H1 (cell line): ENCODE measurements around the gene NTRK2. TPM values are rescaled to one million over a fixed set of nuclear protein-coding genes. Genes with fewer than 3 reads are reported as not detected.

Source experiments
- CTCF ChIA-PET: fragments of 300-600 bp; sonication (Branson Sonifier 250); formaldehyde crosslinking; loops from one replicate; lab custom pipeline; 2021; ENCODE audit not compliant: partially characterized antibody; lab: Charles Lee
- POLR2A ChIA-PET: fragments of 300-600 bp; sonication (Branson Sonifier 250); formaldehyde crosslinking; loops from one replicate; lab custom pipeline; 2021; ENCODE audit warnings: inconsistent platforms; ENCODE audit not compliant: partially characterized antibody; lab: Charles Lee
- DNase-seq, 2 experiments: peaks; one replicate each; pipeline versions ENCODE4 v3.0.0 to v3.0.0-alpha.2; 2010 to 2022; ENCODE audit warnings: low spot score in 2 of 2, low read depth in 1 of 2, mixed read lengths in 1 of 2
- FAIRE-seq: peaks from 2 replicates; lab custom pipeline; 2011; peaks lifted over from hg19 to GRCh38; lab: Jason Lieb, UNC
- H2AFZ ChIP-seq: 2 replicates; pipeline ENCODE4 v1.8.1; 2012; ENCODE audit warnings: low read length, inconsistent platforms
- H2AK5ac ChIP-seq: 2 replicates; pipeline ENCODE4 v1.6.1; 2013; ENCODE audit warnings: low read depth, low read length
- H2BK120ac ChIP-seq: replicated peaks from 2 replicates; pipeline ENCODE3; 2013; ENCODE audit warnings: low read depth, low read length, inconsistent platforms
- H2BK12ac ChIP-seq: 2 replicates; pipeline ENCODE4 v1.6.1; 2013; ENCODE audit warnings: low read depth, low read length
- H2BK15ac ChIP-seq: 2 replicates; pipeline ENCODE4 v1.6.1; 2013; ENCODE audit warnings: low read length
- H2BK20ac ChIP-seq: 2 replicates; pipeline ENCODE4 v1.6.1; 2013; ENCODE audit warnings: low read length
- H2BK5ac ChIP-seq: 2 replicates; pipeline ENCODE4 v1.6.1; 2013; ENCODE audit warnings: low read depth, low read length
- H3K14ac ChIP-seq: 2 replicates; pipeline ENCODE4 v1.6.1; 2013; ENCODE audit warnings: inconsistent platforms; ENCODE audit not compliant: insufficient read length
- H3K18ac ChIP-seq: 2 replicates; pipeline ENCODE4 v1.6.1; 2013; ENCODE audit warnings: low read length; ENCODE audit errors: extremely low read depth
- H3K23ac ChIP-seq: 2 replicates; pipeline ENCODE4 v1.6.1; 2013; ENCODE audit warnings: inconsistent platforms; ENCODE audit not compliant: insufficient read length
- H3K23me2 ChIP-seq: 2 replicates; pipeline ENCODE4 v1.6.1; 2013; ENCODE audit warnings: low read depth, low read length
- H3K27ac ChIP-seq: 2 replicates; pipeline ENCODE4 v1.6.1; 2011; ENCODE audit warnings: low read depth, low read length, inconsistent platforms
- H3K27me3 ChIP-seq, 4 experiments: replicated peaks in 1 of 4; 1 replicate in 1 of 4; 2 replicates in 3 of 4; pipeline versions ENCODE4 v1.6.1 to v1.8.1; 2011 to 2013; ENCODE audit warnings: low read length in 3 of 4, mild to moderate bottlenecking in 3 of 4, inconsistent platforms in 2 of 4, mixed read lengths in 2 of 4, moderate library complexity in 1 of 4; ENCODE audit not compliant: control insufficient read depth in 3 of 4, insufficient read depth in 3 of 4; ENCODE audit errors: extremely low read depth in 1 of 4
- H3K36me3 ChIP-seq, 4 experiments: 2 replicates each; pipeline versions ENCODE4 v1.6.1 to v1.8.1; 2011 to 2013; ENCODE audit warnings: mild to moderate bottlenecking in 4 of 4, low read length in 3 of 4, moderate library complexity in 2 of 4, control low read depth in 1 of 4, inconsistent platforms in 1 of 4; ENCODE audit not compliant: insufficient read depth in 4 of 4, control insufficient read depth in 2 of 4
- H3K4ac ChIP-seq: replicated peaks from 2 replicates; pipeline ENCODE3; 2013; ENCODE audit warnings: low read length, low read depth, mixed read lengths, inconsistent platforms; ENCODE audit not compliant: insufficient read length
- H3K4me1 ChIP-seq, 4 experiments: replicated peaks in 1 of 4; 1 replicate in 1 of 4; 2 replicates in 3 of 4; pipeline versions ENCODE4 v1.6.1 to v1.8.1; 2011 to 2013; ENCODE audit warnings: low read length in 3 of 4, inconsistent platforms in 2 of 4, mixed read lengths in 1 of 4; ENCODE audit not compliant: insufficient read depth in 4 of 4, control insufficient read depth in 3 of 4
- H3K4me2 ChIP-seq, 2 experiments: 2 replicates each; pipeline versions ENCODE4 v1.6.1 to v1.8.1; 2011 to 2013; ENCODE audit warnings: low read depth in 2 of 2, low read length in 2 of 2, control low read depth in 1 of 2, inconsistent platforms in 1 of 2, mild to moderate bottlenecking in 1 of 2; ENCODE audit not compliant: insufficient read depth in 1 of 2
- H3K4me3 ChIP-seq, 4 experiments: fragments of 200-600, 300-600 bp in 1 of 4; sonication (generic), shearing (Covaris generic), sonication (Bioruptor Twin) in 1 of 4; 2 replicates each; pipeline versions ENCODE4 v1.5.1 to v1.8.1; 2011 to 2016; ENCODE audit warnings: low read length in 4 of 4, low read depth in 3 of 4, control low read depth in 2 of 4, inconsistent platforms in 2 of 4, mild to moderate bottlenecking in 2 of 4, mixed read lengths in 1 of 4, moderate library complexity in 1 of 4; ENCODE audit not compliant: insufficient read depth in 2 of 4; ENCODE audit errors: extremely low read depth in 1 of 4
- H3K56ac ChIP-seq: replicated peaks from 2 replicates; pipeline ENCODE3; 2013; ENCODE audit warnings: low read depth, mild to moderate bottlenecking, mixed read lengths, low read length, inconsistent platforms; ENCODE audit not compliant: insufficient read length
- H3K79me1 ChIP-seq: 2 replicates; pipeline ENCODE4 v1.6.1; 2013; ENCODE audit warnings: low read depth, low read length, control low read depth
- H3K79me2 ChIP-seq, 2 experiments: 2 replicates each; pipeline versions ENCODE4 v1.6.1 to v1.8.1; 2012 to 2013; ENCODE audit warnings: low read length in 2 of 2, mild to moderate bottlenecking in 2 of 2, inconsistent platforms in 1 of 2; ENCODE audit not compliant: insufficient read depth in 2 of 2, control insufficient read depth in 1 of 2
- H3K9ac ChIP-seq, 4 experiments: replicated peaks in 1 of 4; 1 replicate in 1 of 4; 2 replicates in 3 of 4; pipeline versions ENCODE4 v1.6.1 to v1.8.1; 2011 to 2013; ENCODE audit warnings: low read depth in 3 of 4, low read length in 3 of 4, control low read depth in 2 of 4, mild to moderate bottlenecking in 2 of 4, moderate library complexity in 2 of 4, inconsistent platforms in 1 of 4; ENCODE audit errors: extremely low read depth in 1 of 4
- H3K9me3 ChIP-seq, 2 experiments: 2 replicates each; pipeline versions ENCODE4 v1.6.1 to v1.8.1; 2012 to 2013; ENCODE audit warnings: mild to moderate bottlenecking in 2 of 2, moderate library complexity in 2 of 2, control low read depth in 1 of 2, inconsistent platforms in 1 of 2, low read depth in 1 of 2, low read length in 1 of 2, mixed read lengths in 1 of 2; ENCODE audit not compliant: insufficient read depth in 2 of 2
- H4K20me1 ChIP-seq, 2 experiments: replicated peaks in 1 of 2; 2 replicates each; pipeline versions ENCODE3 to v1.8.1; 2011 to 2013; ENCODE audit warnings: inconsistent platforms in 2 of 2, low read length in 2 of 2, mild to moderate bottlenecking in 1 of 2; ENCODE audit not compliant: insufficient read depth in 2 of 2, control insufficient read depth in 1 of 2
- H4K5ac ChIP-seq: 2 replicates; pipeline ENCODE4 v1.6.1; 2013; ENCODE audit warnings: low read length, low read depth, mixed read lengths, inconsistent platforms; ENCODE audit not compliant: insufficient read length
- H4K8ac ChIP-seq: 2 replicates; pipeline ENCODE4 v1.8.0; 2013; ENCODE audit warnings: mild to moderate bottlenecking, moderate library complexity, low read length, inconsistent platforms; ENCODE audit not compliant: insufficient read depth; ENCODE audit errors: extremely low read depth
- H4K91ac ChIP-seq: replicated peaks from 2 replicates; pipeline ENCODE3; 2013; ENCODE audit warnings: low read length, mixed read lengths, inconsistent platforms; ENCODE audit not compliant: insufficient read length
- WGBS, 2 experiments: shearing (Covaris generic) in 1 of 2; methylation state at CpG; one replicate each; pipeline versions ENCODE4 v1.1.6 to v1.1.7; 2013 to 2015; ENCODE audit warnings: low lambda C conversion rate in 2 of 2, mixed read lengths in 2 of 2, inconsistent platforms in 1 of 2, low coverage in 1 of 2, missing lambda C conversion rate in 1 of 2; ENCODE audit not compliant: insufficient replicate concordance in 2 of 2, insufficient coverage in 1 of 2, insufficient read length in 1 of 2; ENCODE audit errors: extremely low coverage in 1 of 2, missing lambda C conversion rate in 1 of 2; 5-methylcytosine and 5-hydroxymethylcytosine counted together
- polyA plus RNA-seq, 7 experiments: library from polyadenylated mRNA; depleted of rRNA in 3 of 7; stranded (reverse) in 5 of 7; unstranded in 2 of 7; fragments of >200 nt in 5 of 7; fragments of 200-250 nt in 2 of 7; gene quantifications; 1 replicate in 5 of 7; 2 replicates in 1 of 7; 4 replicates in 1 of 7; pipeline versions ENCODE4 v1.2.1 to v1.2.3, GENCODE V29; 2011 to 2013; ENCODE audit warnings: missing spikeins in 2 of 7, mixed read lengths in 2 of 7
- total RNA-seq: library from RNA; stranded (reverse); fragmentation: NEBNext Ultra II Directional; extraction: Animal tissue kit (Norgen Biotek cat#: 25700); gene quantifications from 2 replicates; pipeline ENCODE4 v1.2.1, GENCODE V29; 2021
- TF ChIP-seq, protein P1 (sequence below): IDR thresholded peaks from 2 replicates; pipeline ENCODE4 v1.6.1; 2011; ENCODE audit warnings: low read depth, mild to moderate bottlenecking, low read length; ENCODE audit not compliant: insufficient read depth
- TF ChIP-seq, protein P2 (sequence below): IDR thresholded peaks from 2 replicates; pipeline ENCODE4 v1.6.1; 2012; ENCODE audit warnings: inconsistent platforms

NTRK2 gene
- total and polyA plus RNA-seq, 2 of the 8 experiments (the other 6 are each of a cell fraction or from before 2014, with no cell fraction given): 0.03 to 0.04 TPM

DNA sequence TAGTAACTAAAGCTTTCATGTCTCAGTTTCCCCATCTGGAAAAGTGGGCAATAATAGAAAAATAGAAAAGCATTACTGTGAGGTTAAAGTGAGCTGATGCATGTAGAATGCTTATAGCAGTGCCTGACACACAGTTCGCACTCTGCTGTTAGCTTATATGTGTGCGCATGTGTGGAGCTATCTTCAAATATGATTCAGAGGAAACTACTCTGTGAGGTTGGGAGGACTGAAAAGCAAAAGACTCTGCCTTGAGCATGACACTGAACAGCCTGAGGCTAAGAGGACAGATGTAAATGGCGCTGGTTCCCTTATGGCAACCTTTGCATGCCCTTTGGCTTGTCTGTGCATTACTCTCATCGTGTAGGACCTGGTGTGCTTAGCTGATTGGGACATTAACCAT lies 19.4 kb downstream of the NTRK2 start:
- Histone ChIP-seq H2BK20ac (no peak overlapping the region), H3K27me3 (no peaks in the 10 kb centered on the region), H3K23me2 (no peaks in the 10 kb centered on the region), H2BK15ac (no peak overlapping the region), H3K14ac (no peak overlapping the region), H2AK5ac (no peak overlapping the region), H3K79me2 (no peaks in the 10 kb centered on the region), H2BK120ac (no peak overlapping the region), H2BK5ac (no peak overlapping the region), H3K9ac (no peak overlapping the region), H3K4ac (no peak overlapping the region), H3K9me3 (no peaks in the 10 kb centered on the region), H3K23ac (no peak overlapping the region), H3K4me3 (no peak overlapping the region), H3K79me1 (no peaks in the 10 kb centered on the region), H3K4me2 (no peak overlapping the region), H3K56ac (no peak overlapping the region), H4K20me1 (no peaks in the 10 kb centered on the region), H3K4me1 (peaks cover 0 to 2% (median 0%) of the 10 kb centered on the region in 4 experiments; a peak in 3 of 7 replicates), H3K27ac (no peak overlapping the region), H2AFZ (peak overlapping the region; percentile 82; the same call in 1 of the 2 replicates), H3K18ac (no peak overlapping the region), H2BK12ac (no peak overlapping the region), H4K8ac (no peak overlapping the region), H3K36me3 (no peaks in the 10 kb centered on the region), H4K91ac (no peak overlapping the region), H4K5ac (no peak overlapping the region)
- DNase-seq (no peak), FAIRE-seq (no peak)
- CTCF ChIA-PET: interaction anchor here (1.3 to 2.2 kb wide), 5 partner anchors 9 to 244 kb away, joined by 3 to 11 read pairs (median 4); no protein-coding TSS in a partner anchor
- POLR2A ChIA-PET: no interaction called here
- TF ChIP-seq, protein P1, sequence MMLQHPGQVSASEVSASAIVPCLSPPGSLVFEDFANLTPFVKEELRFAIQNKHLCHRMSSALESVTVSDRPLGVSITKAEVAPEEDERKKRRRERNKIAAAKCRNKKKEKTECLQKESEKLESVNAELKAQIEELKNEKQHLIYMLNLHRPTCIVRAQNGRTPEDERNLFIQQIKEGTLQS: no peak
- TF ChIP-seq, protein P2, sequence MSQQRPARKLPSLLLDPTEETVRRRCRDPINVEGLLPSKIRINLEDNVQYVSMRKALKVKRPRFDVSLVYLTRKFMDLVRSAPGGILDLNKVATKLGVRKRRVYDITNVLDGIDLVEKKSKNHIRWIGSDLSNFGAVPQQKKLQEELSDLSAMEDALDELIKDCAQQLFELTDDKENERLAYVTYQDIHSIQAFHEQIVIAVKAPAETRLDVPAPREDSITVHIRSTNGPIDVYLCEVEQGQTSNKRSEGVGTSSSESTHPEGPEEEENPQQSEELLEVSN: no peak
- 80% methylated on average over 4 of the region's 4 CpGs; no CpG with 5 or more reads in 1 of the 2 experiments for WGBS, 2 experiments
